ENCODE measurements around the gene CD79B. TPM values are rescaled to one million over a fixed set of nuclear protein-coding genes. Genes with fewer than 3 reads are reported as not detected.
"Not testable (repeated sequence)": the region's sequence is repeated elsewhere in the genome, so short reads cannot be mapped to it uniquely, and the experiment has no call there.

The CD79B gene
- total RNA-seq, 1 experiment from 2014 or later, result not detected

DNA sequence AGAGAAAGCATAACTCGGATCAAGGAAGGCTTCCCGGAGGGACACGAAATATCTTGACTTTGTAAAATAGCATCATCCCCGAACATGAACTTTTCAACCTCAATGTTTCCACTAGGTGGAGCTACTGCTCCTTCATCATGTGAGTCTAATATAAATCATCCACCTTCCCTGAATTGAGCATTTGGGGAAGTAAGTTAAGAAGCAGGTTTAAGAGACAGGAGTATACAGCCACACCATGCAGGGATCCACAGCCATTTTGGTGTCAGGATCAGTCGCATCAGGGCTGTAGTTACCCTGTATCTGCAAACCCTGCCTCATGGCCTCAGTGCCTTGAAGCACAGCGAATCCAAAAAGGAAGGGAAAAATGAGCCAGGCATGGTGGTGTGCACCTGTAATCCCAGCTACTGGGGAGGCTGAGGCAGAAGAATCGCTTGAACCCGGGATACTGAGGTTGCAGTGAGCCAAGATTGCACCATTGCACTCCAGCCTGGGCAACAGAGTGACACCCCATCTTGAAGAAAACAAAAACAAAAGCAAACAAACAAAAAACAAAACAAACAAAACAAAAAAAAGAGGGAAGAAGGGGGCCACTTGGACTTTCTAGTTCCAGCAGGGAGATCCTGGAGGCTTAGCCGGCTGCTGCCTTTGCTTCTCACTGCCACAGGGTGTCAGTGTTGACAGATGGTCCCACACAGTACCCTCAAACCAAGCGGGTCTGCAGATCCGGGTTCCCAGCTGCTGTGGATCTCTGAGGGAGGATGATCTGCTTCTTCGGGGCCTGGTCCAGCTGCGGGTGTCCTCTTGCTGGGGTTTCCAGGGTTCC lies 42.9 kb downstream of the CD79B start:
- BruUV-seq (replicated peaks); H3K36me3 ChIP-seq (ENCODE audit: control insufficient read depth, insufficient read depth, low read length); DNase-seq (ENCODE audit: low read depth, low spot score); intact Hi-C loops (cut with micrococcal nuclease; ENCODE audit: unreplicated experiment); H3K27me3 ChIP-seq (ENCODE audit: control insufficient read depth, insufficient read depth, low read length); H3K4me1 ChIP-seq (ENCODE audit: control insufficient read depth, insufficient read depth, low read length); H3K9me3 ChIP-seq (ENCODE audit: control insufficient read depth, insufficient read depth, low read depth, low read length); POLR2A ChIA-PET; in situ Hi-C loops (cut with HindIII; ENCODE audit: low pct_unique_long_range_greater_than_20kb, low sequenced_read_pairs); H3K4me3 ChIP-seq (ENCODE audit: low read depth in 2 of 2, low read length in 2 of 2); H3K27ac ChIP-seq (ENCODE audit: low read length): not testable (repeated sequence)
- peak; percentile 91 for ATAC-seq
- TF ChIP-seq, protein P1, sequence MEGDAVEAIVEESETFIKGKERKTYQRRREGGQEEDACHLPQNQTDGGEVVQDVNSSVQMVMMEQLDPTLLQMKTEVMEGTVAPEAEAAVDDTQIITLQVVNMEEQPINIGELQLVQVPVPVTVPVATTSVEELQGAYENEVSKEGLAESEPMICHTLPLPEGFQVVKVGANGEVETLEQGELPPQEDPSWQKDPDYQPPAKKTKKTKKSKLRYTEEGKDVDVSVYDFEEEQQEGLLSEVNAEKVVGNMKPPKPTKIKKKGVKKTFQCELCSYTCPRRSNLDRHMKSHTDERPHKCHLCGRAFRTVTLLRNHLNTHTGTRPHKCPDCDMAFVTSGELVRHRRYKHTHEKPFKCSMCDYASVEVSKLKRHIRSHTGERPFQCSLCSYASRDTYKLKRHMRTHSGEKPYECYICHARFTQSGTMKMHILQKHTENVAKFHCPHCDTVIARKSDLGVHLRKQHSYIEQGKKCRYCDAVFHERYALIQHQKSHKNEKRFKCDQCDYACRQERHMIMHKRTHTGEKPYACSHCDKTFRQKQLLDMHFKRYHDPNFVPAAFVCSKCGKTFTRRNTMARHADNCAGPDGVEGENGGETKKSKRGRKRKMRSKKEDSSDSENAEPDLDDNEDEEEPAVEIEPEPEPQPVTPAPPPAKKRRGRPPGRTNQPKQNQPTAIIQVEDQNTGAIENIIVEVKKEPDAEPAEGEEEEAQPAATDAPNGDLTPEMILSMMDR (IDR thresholded peaks at IDR 0.05), result peak; percentile 74
- CTCF ChIA-PET, result interaction anchor here (0.6 to 1.0 kb wide), 3 partner anchors 19 to 132 kb away, joined by 3 to 4 read pairs (median 3); no protein-coding TSS in a partner anchor

DNA sequence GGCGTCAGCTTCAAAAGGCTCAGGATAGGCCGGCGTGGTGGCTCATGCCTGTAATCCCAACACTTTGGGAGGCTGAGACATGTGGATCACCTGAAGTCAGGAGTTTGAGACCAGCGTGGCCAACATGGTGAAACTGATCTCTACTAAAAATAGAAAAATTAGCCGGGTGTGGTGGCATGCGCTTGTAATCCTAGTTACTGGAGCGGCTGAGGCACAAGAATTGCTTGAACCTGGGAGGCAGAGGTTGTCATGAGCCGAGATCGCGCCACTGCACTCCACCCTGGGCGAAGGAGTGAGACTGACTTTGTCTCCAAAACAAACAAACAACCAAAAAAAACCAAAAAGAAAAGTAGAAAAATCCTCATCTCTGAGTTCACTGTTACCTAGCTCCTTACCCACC lies 47.0 kb downstream of the CD79B start:
- H3K27me3 ChIP-seq (ENCODE audit: control insufficient read depth, insufficient read depth, low read length); H3K9me3 ChIP-seq (ENCODE audit: control insufficient read depth, insufficient read depth, low read depth, low read length); H3K4me3 ChIP-seq (ENCODE audit: low read depth in 2 of 2, low read length in 2 of 2); POLR2A ChIA-PET; H3K36me3 ChIP-seq (ENCODE audit: control insufficient read depth, insufficient read depth, low read length); H3K27ac ChIP-seq (ENCODE audit: low read length); in situ Hi-C loops (cut with HindIII; ENCODE audit: low pct_unique_long_range_greater_than_20kb, low sequenced_read_pairs); BruUV-seq (replicated peaks); H3K4me1 ChIP-seq (ENCODE audit: control insufficient read depth, insufficient read depth, low read length); DNase-seq (ENCODE audit: low read depth, low spot score); ATAC-seq; CTCF ChIA-PET; intact Hi-C loops (cut with micrococcal nuclease; ENCODE audit: unreplicated experiment): not testable (repeated sequence)

DNA sequence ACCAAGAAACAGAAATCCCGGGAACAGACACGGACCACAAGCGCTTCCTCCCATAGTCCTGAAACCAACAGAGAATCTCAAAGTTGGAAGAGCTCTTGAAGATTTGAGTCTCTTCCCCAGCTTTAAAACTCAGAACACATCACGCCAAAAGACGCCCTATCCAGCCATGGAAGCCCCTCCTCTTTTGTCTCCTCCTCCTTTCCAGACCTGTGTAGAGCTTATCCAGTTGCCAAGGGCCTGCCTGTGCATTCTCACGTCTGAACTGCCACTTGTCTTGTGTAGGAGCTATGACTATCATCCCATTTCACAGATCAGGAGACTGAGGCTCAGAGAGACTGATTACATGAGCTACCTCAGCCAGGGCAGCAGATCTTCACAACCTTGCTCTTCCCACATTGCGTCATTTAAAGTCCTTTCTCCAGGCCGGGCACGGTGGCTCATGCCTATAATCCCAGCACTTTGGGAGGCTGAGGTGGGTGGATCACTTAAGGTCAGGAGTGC lies 49.5 kb downstream of the CD79B start:
- H3K4me3 ChIP-seq (ENCODE audit: low read depth in 2 of 2, low read length in 2 of 2); BruUV-seq (replicated peaks); DNase-seq (ENCODE audit: low read depth, low spot score); H3K9me3 ChIP-seq (ENCODE audit: control insufficient read depth, insufficient read depth, low read depth, low read length); intact Hi-C loops (cut with micrococcal nuclease; ENCODE audit: unreplicated experiment); H3K27me3 ChIP-seq (ENCODE audit: control insufficient read depth, insufficient read depth, low read length); H3K4me1 ChIP-seq (ENCODE audit: control insufficient read depth, insufficient read depth, low read length); H3K36me3 ChIP-seq (ENCODE audit: control insufficient read depth, insufficient read depth, low read length); in situ Hi-C loops (cut with HindIII; ENCODE audit: low pct_unique_long_range_greater_than_20kb, low sequenced_read_pairs); H3K27ac ChIP-seq (ENCODE audit: low read length); ATAC-seq; POLR2A ChIA-PET: not testable (repeated sequence)
- CTCF ChIA-PET, result interaction anchor here (0.7 kb wide), 1 partner anchor 500 kb away, joined by 5 read pairs; no protein-coding TSS in a partner anchor

DNA sequence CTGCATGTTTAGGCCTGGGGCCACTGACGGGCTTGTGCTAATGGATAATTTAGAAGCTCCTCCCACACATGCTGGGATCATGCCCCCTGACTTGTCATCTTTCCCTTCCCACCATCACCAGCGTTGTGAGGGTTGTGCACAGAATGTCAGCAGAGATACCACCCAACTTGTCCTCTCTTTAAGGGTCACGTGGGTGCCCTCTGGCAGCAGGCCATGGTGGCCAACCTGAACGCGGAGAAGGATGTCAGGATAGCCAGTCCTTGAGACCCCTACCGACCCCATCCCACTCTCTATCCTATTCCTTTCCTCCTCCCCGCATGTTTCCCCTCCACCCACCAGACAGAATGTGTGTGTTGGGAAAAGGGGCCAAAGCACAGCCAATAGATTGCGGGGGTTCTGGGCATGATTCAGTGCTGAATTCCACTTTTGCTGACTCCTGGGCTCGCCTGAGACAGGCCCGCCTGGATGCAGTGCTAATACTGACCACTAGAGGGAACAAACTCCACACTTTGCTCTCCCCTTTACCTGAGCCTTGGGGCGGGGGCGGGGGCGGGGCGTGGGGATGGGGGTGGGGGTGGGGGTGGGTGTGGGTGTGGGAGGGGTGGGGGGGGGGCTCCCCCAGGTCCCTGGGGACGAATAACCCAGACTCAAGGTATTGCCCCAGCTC lies 50.1 kb downstream of the CD79B start, which contains the start of gene GH2:
TSS of gene GH2 (minus strand) at position 10 of the 667 bp plus-strand sequence. CDS start 143 bp downstream, outside the sequence.
- in situ Hi-C loops (cut with HindIII; ENCODE audit: low pct_unique_long_range_greater_than_20kb, low sequenced_read_pairs) (no loop called here), intact Hi-C loops (cut with micrococcal nuclease; ENCODE audit: unreplicated experiment) (no loop called here)
- no peak within 1 kb of the TSS for H3K27ac ChIP-seq (ENCODE audit: low read length)
- H3K9me3 ChIP-seq (ENCODE audit: control insufficient read depth, insufficient read depth, low read depth, low read length), result no peaks in the 10 kb centered on the region
- DNase-seq (ENCODE audit: low read depth, low spot score) (peak; percentile 35), ATAC-seq (peak; percentile 87)
- TF ChIP-seq, protein P2, sequence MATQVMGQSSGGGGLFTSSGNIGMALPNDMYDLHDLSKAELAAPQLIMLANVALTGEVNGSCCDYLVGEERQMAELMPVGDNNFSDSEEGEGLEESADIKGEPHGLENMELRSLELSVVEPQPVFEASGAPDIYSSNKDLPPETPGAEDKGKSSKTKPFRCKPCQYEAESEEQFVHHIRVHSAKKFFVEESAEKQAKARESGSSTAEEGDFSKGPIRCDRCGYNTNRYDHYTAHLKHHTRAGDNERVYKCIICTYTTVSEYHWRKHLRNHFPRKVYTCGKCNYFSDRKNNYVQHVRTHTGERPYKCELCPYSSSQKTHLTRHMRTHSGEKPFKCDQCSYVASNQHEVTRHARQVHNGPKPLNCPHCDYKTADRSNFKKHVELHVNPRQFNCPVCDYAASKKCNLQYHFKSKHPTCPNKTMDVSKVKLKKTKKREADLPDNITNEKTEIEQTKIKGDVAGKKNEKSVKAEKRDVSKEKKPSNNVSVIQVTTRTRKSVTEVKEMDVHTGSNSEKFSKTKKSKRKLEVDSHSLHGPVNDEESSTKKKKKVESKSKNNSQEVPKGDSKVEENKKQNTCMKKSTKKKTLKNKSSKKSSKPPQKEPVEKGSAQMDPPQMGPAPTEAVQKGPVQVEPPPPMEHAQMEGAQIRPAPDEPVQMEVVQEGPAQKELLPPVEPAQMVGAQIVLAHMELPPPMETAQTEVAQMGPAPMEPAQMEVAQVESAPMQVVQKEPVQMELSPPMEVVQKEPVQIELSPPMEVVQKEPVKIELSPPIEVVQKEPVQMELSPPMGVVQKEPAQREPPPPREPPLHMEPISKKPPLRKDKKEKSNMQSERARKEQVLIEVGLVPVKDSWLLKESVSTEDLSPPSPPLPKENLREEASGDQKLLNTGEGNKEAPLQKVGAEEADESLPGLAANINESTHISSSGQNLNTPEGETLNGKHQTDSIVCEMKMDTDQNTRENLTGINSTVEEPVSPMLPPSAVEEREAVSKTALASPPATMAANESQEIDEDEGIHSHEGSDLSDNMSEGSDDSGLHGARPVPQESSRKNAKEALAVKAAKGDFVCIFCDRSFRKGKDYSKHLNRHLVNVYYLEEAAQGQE (IDR thresholded peaks at IDR 0.05; ENCODE audit: insufficient read depth in 1 of 2, low read depth in 2 of 2, low read length in 1 of 2), result no peak
- TF ChIP-seq, protein P1 (IDR thresholded peaks at IDR 0.05), result peak; percentile 63
- BruUV-seq (replicated peaks), result no TSS peak
- H3K36me3 ChIP-seq (ENCODE audit: control insufficient read depth, insufficient read depth, low read length), result no peaks in the 10 kb centered on the region
- no peaks in the 10 kb centered on the region for H3K27me3 ChIP-seq (ENCODE audit: control insufficient read depth, insufficient read depth, low read length)
- ChIA-PET CTCF (interaction anchor here (0.7 kb wide), 1 partner anchor 12 kb away, joined by 4 read pairs; no protein-coding TSS in a partner anchor), POLR2A (no interaction called here)
- no peaks in the 10 kb centered on the region for H3K4me1 ChIP-seq (ENCODE audit: control insufficient read depth, insufficient read depth, low read length)
- H3K4me3 ChIP-seq (ENCODE audit: low read depth in 2 of 2, low read length in 2 of 2), result no peak within 1 kb of the TSS
